ENCODE results near the gene TMBIM1.

Gene TMBIM1

GRCh38 chr2:218262237-218262600 is 30.1 kb downstream of the TMBIM1 start:
- peaks cover 48% of the 10 kb centered on the region for H3K4me1 Mint-ChIP-seq
- H3K36me3 Mint-ChIP-seq = peaks cover 71% of the 10 kb centered on the region
- no peak overlapping the region for H3K27ac Mint-ChIP-seq
- H3K4me3 Mint-ChIP-seq = no peak overlapping the region
- H3K9me3 Mint-ChIP-seq = no peaks in the 10 kb centered on the region
- DNase-seq (ENCODE audit: low spot score in 2 of 2) (no peak), ATAC-seq (no peak)

- Mint-ChIP-seq H3K36me3 (peaks cover 71% of the 10 kb centered on the region), H3K4me3 (no peak overlapping the region), H3K27ac (peak overlapping the region; percentile 48), H3K4me1 (peaks cover 46% of the 10 kb centered on the region), H3K9me3 (no peaks in the 10 kb centered on the region)
- DNase-seq (ENCODE audit: low spot score in 2 of 2) (no peak), ATAC-seq (no peak)
Measured at GRCh38 chr2:218261423-218262236, 30.7 kb downstream of the TMBIM1 start.

DNA sequence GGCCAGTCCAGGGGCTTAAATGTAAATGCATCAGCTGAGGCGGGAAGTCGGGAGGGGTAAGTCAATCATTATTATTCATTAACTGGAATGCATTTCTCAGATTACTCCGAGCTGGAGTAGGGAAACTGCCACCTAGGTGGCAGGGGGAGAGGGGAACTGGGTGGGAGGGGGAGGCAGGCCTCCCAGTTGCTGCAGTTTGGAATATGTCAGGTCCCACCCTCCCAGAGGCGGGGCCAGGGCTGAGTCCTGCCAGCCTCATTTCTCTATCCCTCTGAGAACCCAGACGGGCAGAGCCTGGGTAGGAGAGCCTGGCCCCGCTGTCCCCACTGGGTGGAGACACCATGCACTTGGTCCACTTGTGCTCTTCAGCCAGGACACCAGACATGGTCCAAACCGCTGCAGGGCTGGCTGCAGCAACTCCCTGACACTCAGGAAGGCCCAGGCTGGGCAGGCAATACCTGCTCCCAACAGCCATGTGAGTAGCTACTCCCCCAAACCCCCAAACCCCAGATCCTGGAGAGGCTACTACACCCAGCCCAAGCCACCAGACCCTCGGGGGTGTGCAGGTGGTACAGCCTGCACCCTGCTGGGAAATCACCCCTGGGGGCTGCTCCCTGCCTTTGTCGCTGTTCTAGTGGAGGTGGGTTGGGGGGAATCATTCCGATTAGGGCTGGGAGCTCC is 31.4 kb downstream of the TMBIM1 start, which contains the start of gene GPBAR1:
TSS of gene GPBAR1 (plus strand) at position 274 of the 681 bp plus-strand sequence. CDS start 1,710 bp downstream, outside the sequence.
- peaks cover 41% of the 10 kb centered on the region for H3K4me1 Mint-ChIP-seq
- H3K27ac Mint-ChIP-seq = peak within 1 kb of the TSS; percentile 53
- peaks cover 71% of the 10 kb centered on the region for H3K36me3 Mint-ChIP-seq
- ATAC-seq (no peak), DNase-seq (ENCODE audit: low spot score in 2 of 2) (no peak)
- H3K4me3 Mint-ChIP-seq = no peak within 1 kb of the TSS
- no peaks in the 10 kb centered on the region for H3K9me3 Mint-ChIP-seq

- DNase-seq (ENCODE audit: low spot score in 2 of 2) (no peak), ATAC-seq (no peak)
- H3K36me3 Mint-ChIP-seq = peaks cover 71% of the 10 kb centered on the region
- peak overlapping the region; percentile 53 for H3K27ac Mint-ChIP-seq
- peaks cover 43% of the 10 kb centered on the region for H3K4me1 Mint-ChIP-seq
- H3K9me3 Mint-ChIP-seq = no peaks in the 10 kb centered on the region
- no peak overlapping the region for H3K4me3 Mint-ChIP-seq
Measured at GRCh38 chr2:218260166-218260565, 32.1 kb downstream of the TMBIM1 start.

DNA sequence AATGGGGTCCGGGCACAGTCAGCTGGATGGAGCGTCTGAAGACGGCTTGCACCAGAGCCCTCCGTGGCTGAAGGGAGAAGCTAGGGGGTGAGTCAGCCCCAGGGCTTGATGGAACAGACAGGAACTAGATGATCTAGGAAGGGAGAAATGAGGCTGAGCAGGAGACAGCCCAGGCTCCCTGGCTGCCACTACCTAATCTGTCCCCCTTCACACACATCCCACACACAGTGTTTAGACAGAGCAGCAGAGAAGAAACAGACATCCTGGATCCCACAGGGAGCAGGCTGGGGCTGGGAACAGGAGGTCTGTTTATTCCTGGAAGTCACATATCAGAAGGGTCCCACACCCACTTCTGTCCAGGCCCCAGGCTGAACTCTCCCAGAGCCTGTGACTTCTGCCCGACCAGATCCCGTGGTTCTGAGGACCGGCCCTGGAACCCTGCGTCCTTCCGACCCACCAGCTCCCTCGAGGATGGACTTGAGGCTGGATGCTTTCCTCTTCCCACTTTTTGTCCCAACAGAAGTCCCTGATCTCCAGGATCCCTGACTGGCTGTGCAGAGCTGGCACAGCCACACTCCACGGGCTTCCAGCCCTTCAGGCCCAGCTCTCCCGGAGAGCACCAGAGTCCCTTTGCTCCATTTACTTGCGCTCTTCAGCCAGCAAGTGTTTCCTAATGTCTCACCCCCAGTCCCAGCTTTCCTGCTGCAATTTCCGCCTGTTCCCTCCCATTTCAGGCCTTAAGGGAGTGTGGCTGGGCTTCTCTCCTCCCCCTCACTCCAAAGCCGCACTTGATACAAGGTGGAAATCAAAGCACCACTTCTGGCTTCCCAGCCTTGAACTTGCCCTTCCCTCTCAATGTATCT is 33.0 kb downstream of the TMBIM1 start:
- H3K36me3 Mint-ChIP-seq = peaks cover 71% of the 10 kb centered on the region
- H3K9me3 Mint-ChIP-seq = no peaks in the 10 kb centered on the region
- H3K4me3 Mint-ChIP-seq = no peak overlapping the region
- ATAC-seq = no peak
- H3K4me1 Mint-ChIP-seq = peaks cover 49% of the 10 kb centered on the region
- no peak for DNase-seq (ENCODE audit: low spot score in 2 of 2)
- peak overlapping the region; percentile 53 for H3K27ac Mint-ChIP-seq

DNA sequence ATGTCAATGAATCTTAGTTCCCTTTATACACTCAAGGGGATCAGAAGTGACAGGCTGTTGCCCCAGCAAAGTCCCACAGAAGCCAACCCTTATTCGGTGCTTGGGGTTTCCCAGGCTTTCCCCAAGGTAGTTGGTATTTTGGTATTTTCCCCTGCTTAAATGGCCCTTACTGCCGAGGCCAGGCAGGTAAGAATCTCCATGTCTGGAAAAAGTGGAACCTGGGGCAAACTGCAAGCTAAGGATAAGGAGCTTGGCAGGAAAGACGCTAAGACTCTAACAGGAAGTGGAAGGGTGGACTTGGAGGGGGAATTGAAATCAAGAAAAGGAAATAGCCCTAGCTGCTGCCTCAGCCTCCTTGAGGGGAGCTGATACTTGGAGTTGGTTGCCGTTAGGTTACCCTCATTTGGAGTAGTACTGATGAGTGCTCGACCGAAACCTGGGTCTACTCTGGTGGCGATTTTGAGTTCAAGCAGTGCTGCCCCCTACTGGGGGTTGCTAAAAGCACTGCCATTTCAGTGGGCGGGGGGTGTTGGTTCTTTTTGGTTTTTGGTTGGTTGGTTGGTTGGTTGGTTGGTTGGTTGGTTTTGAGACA is 34.8 kb downstream of the TMBIM1 start:
- Mint-ChIP-seq H3K36me3 (peaks cover 80% of the 10 kb centered on the region), H3K4me1 (peaks cover 59% of the 10 kb centered on the region), H3K9me3 (no peaks in the 10 kb centered on the region)

DNA sequence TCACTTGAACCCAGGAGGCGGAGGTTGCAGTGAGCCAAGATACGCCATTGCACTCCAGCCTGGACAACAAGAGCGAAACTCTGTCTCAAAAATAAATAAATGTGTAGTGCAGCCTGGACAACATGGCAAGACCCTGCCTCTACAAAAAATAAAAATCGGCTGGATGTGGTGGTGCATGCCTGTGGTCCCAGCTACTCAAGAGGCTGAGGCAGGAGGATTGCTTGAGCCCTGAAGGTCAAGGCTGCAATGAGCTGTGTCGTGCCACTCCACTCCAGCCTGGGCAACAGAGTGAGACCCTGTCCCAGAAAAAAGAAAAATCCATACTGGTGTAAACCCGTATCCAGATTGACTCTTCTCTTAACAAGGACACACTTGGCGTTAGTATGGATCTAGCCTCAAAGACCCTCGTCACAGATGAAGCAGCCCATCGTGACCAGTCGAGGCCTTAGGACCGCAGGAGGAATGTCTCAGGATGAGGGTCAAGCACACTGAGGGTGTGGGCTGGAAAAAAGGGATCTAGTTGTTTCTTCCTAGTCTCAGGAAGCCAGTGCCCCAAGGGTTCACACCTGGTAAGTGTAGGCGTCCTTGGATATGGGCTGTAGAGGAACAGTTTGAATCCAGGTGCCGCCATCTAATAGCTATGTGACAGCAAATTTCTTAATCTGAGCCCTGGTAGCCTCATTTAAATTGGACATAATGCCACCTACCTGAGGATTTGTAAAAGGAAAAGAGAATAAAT is 35.5 kb downstream of the TMBIM1 start:
- no peaks in the 10 kb centered on the region for H3K9me3 Mint-ChIP-seq
- ATAC-seq (no peak), DNase-seq (ENCODE audit: low spot score in 2 of 2) (no peak)
- H3K4me1 Mint-ChIP-seq = peaks cover 61% of the 10 kb centered on the region
- peaks cover 84% of the 10 kb centered on the region for H3K36me3 Mint-ChIP-seq
- no peak overlapping the region for H3K4me3 Mint-ChIP-seq
- H3K27ac Mint-ChIP-seq = peak overlapping the region; percentile 87

More for the DNA sequence above, 34.8 kb downstream of the TMBIM1 start:
- DNase-seq (ENCODE audit: low spot score in 2 of 2) = peak; percentile 61 to 86
- peak; percentile 79 for ATAC-seq
- Mint-ChIP-seq H3K4me3 (peak overlapping the region; percentile 25), H3K27ac (peak overlapping the region; percentile 87)

DNA sequence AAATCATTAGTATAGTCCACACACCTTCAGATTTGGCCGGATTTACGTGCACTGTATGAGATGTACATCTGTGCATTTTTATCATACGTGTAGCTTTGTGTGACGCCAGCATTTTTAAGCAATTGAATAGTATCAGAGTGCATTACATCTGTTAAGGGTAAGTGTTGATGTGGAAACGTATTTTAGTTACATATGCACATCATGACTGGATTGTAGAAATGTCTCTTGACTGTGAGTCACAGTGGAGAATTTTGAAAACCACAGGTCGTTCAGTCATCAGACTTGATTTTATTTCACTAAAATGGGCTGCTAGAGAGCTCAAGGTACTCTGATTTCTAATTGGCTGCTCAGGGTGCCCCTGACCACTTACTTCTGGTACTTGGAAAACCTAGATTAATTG is 36.9 kb downstream of the TMBIM1 start:
- Mint-ChIP-seq H3K4me3 (no peak overlapping the region), H3K36me3 (peaks cover 90% of the 10 kb centered on the region), H3K27ac (peak overlapping the region; percentile 66), H3K4me1 (peaks cover 53% of the 10 kb centered on the region), H3K9me3 (no peaks in the 10 kb centered on the region)
- DNase-seq (ENCODE audit: low spot score in 2 of 2) (no peak), ATAC-seq (peak; percentile 60)

GRCh38 chr2:218253232-218253625 is 39.1 kb downstream of the TMBIM1 start:
- no peak overlapping the region for H3K4me3 Mint-ChIP-seq
- H3K9me3 Mint-ChIP-seq = no peaks in the 10 kb centered on the region
- no peak for DNase-seq (ENCODE audit: low spot score in 2 of 2)
- H3K27ac Mint-ChIP-seq = peak overlapping the region; percentile 84
- peaks cover 98% of the 10 kb centered on the region for H3K36me3 Mint-ChIP-seq
- peaks cover 41% of the 10 kb centered on the region for H3K4me1 Mint-ChIP-seq
- no peak for ATAC-seq

DNA sequence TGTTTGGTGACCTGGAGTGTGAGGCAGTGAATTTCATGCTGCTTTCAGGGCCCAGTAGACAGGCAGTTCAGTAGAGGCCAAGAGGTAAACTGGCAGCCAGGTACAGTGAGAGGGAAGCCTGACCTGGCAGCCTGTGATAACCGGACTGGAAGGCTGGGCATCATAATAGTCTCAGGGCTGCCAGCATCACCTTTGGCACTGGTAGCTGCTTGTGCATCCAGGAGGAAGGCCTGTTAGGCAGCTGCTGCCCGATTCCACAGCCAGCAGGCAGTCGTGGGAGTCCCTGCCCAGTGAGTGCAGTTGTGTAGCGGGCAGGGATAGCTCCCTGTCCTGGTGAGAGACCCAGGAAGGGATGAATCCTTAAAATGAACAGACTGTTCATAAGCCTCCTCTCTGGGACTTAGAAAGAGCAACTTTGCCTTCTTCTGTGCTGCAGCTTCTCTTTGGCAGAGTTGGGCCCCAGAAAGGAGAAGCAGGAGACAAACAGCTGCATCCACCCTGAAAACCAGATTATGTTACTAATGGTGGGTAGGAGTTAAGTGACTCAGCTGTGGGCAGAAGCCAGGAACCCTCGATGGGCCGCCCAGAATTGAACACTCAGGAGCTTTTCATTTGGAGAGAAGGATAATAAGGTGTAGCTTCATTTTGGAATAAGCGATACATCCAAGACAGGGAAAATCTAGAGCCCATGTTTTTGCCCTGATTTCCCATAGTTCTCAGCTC is 39.6 kb downstream of the TMBIM1 start:
- Mint-ChIP-seq H3K9me3 (no peaks in the 10 kb centered on the region), H3K4me3 (no peak overlapping the region), H3K36me3 (peaks cover 100% of the 10 kb centered on the region), H3K4me1 (peaks cover 38% of the 10 kb centered on the region), H3K27ac (peak overlapping the region; percentile 84)
- peak; percentile 56 for ATAC-seq
- no peak for DNase-seq (ENCODE audit: low spot score in 2 of 2)

- Mint-ChIP-seq H3K27ac (peak overlapping the region; percentile 72), H3K9me3 (no peaks in the 10 kb centered on the region), H3K4me3 (no peak overlapping the region), H3K36me3 (peaks cover 100% of the 10 kb centered on the region), H3K4me1 (peaks cover 22% of the 10 kb centered on the region)
- ATAC-seq (no peak), DNase-seq (ENCODE audit: low spot score in 2 of 2) (no peak)
Measured at GRCh38 chr2:218249691-218250090, 42.6 kb downstream of the TMBIM1 start.

- Mint-ChIP-seq H3K27ac (peak overlapping the region; percentile 79), H3K36me3 (peaks cover 100% of the 10 kb centered on the region), H3K4me3 (no peak overlapping the region), H3K9me3 (no peaks in the 10 kb centered on the region), H3K4me1 (peaks cover 14% of the 10 kb centered on the region)
- no peak for ATAC-seq
- DNase-seq (ENCODE audit: low spot score in 2 of 2) = no peak
Measured at GRCh38 chr2:218245214-218245613, 47.1 kb downstream of the TMBIM1 start.

DNA sequence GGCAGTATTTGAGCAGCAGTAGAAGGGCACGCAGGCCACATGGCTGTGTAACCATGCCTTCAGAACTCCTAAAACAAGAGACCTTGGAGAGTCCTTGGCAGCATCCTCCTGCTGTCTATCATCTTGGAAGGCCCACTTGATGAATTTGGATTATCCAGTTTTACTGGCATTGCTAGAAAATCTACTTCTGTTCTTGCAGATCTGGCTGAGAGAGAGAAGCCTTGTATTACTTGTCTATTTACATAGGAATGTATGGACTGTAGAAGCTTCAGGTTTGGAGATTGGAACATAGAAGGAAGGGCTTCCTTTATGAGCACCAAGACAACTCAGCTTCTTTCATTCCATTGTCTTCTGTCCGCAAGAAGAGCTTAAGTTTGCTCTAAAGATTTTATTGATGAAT is 47.6 kb downstream of the TMBIM1 start:
- DNase-seq (ENCODE audit: low spot score in 2 of 2) (no peak), ATAC-seq (no peak)
- H3K9me3 Mint-ChIP-seq = no peaks in the 10 kb centered on the region
- H3K4me3 Mint-ChIP-seq = no peak overlapping the region
- H3K4me1 Mint-ChIP-seq = peaks cover 14% of the 10 kb centered on the region
- peaks cover 100% of the 10 kb centered on the region for H3K36me3 Mint-ChIP-seq
- peak overlapping the region; percentile 79 for H3K27ac Mint-ChIP-seq

GRCh38 chr2:218244204-218244603 is 48.1 kb downstream of the TMBIM1 start:
- peaks cover 100% of the 10 kb centered on the region for H3K36me3 Mint-ChIP-seq
- H3K9me3 Mint-ChIP-seq = no peaks in the 10 kb centered on the region
- peaks cover 14% of the 10 kb centered on the region for H3K4me1 Mint-ChIP-seq
- DNase-seq (ENCODE audit: low spot score in 2 of 2) (no peak), ATAC-seq (no peak)
- H3K4me3 Mint-ChIP-seq = no peak overlapping the region
- H3K27ac Mint-ChIP-seq = peak overlapping the region; percentile 79
